HepG2 (cell line): ENCODE results near the gene PSORS1C1. TPM values are rescaled to one million over a fixed set of nuclear protein-coding genes. Genes with fewer than 3 reads are reported as not detected.

Source experiments
- ATAC-seq: fragments of 200-7000 bp; cut with Tn5 transposase; 3 replicates; pipeline ENCODE4 v1.9.1; 2020; ENCODE audit warnings: mild to moderate bottlenecking, moderate library complexity
- BruUV-seq: library from RNA; stranded (reverse); fragments of 400-500 nt; replicated peaks from 2 replicates; lab custom pipeline; 2021; lab: Mats Ljungman, UMichigan
- CTCF ChIA-PET: fragments of 300-600 bp; formaldehyde crosslinking; extraction: SDS; loops from one replicate; lab custom pipeline; 2021; ENCODE audit warnings: low total read pairs, inconsistent platforms, low intra/inter-chr PET ratio; lab: Yijun Ruan, JAX
- POLR2A ChIA-PET: fragments of 350-600 bp; sonication (Branson Sonifier 250); formaldehyde crosslinking; loops from one replicate; lab custom pipeline; 2020; ENCODE audit warnings: antibody characterized with exemption, inconsistent platforms; lab: Yijun Ruan, JAX
- DNase-seq: peaks from one replicate; pipeline ENCODE4 v3.0.0-alpha.2; 2015; ENCODE audit warnings: low spot score
- FAIRE-seq: peaks from 3 replicates; lab custom pipeline; 2011; peaks lifted over from hg19 to GRCh38; lab: Jason Lieb, UNC
- H2AFZ ChIP-seq: one replicate; pipeline ENCODE4 v1.6.1; 2011; ENCODE audit warnings: low read length, inconsistent platforms
- H3K27ac ChIP-seq: fragments of 300-600 bp; 3 replicates; pipeline ENCODE4 v1.8.0; 2011; ENCODE audit warnings: mixed run types, mild to moderate bottlenecking, mixed read lengths, low read length, inconsistent platforms; ENCODE audit not compliant: insufficient read depth; ENCODE audit errors: extremely low read length
- H3K27me3 ChIP-seq, 2 experiments: fragments of 200-600 bp in 1 of 2; 2 replicates in 1 of 2; 3 replicates in 1 of 2; pipeline versions ENCODE4 v1.6.0 to v1.8.0; 2011; ENCODE audit warnings: low read length in 2 of 2, mild to moderate bottlenecking in 2 of 2, moderate library complexity in 2 of 2, inconsistent platforms in 1 of 2; ENCODE audit not compliant: insufficient read depth in 2 of 2, control insufficient read depth in 1 of 2
- H3K36me3 ChIP-seq, 2 experiments: fragments of 200-600 bp in 1 of 2; replicated peaks in 1 of 2; 2 replicates in 1 of 2; 3 replicates in 1 of 2; pipeline versions ENCODE4 v1.5.1 to v1.8.0; 2011; ENCODE audit warnings: low read length in 2 of 2, inconsistent platforms in 1 of 2; ENCODE audit not compliant: insufficient read depth in 2 of 2, control insufficient read depth in 1 of 2
- H3K4me1 ChIP-seq: 2 replicates; pipeline ENCODE4 v1.5.1; 2012; ENCODE audit warnings: low read length, inconsistent platforms; ENCODE audit not compliant: insufficient read depth
- H3K4me2 ChIP-seq: 2 replicates; pipeline ENCODE4 v1.6.0; 2011; ENCODE audit warnings: low read depth, low read length, inconsistent platforms
- H3K4me3 ChIP-seq, 3 experiments: fragments of 200-600 bp in 1 of 3; sonication (generic), shearing (Covaris generic) in 1 of 3; replicated peaks in 1 of 3; 2 replicates each; pipeline ENCODE4 v1.5.1; 2011 to 2016; ENCODE audit warnings: low read length in 3 of 3, inconsistent platforms in 2 of 3, low read depth in 2 of 3, mild to moderate bottlenecking in 2 of 3, control low read depth in 1 of 3, mixed read lengths in 1 of 3; ENCODE audit not compliant: insufficient read depth in 1 of 3
- H3K79me2 ChIP-seq: one replicate; pipeline ENCODE4 v1.6.1; 2011; ENCODE audit warnings: low read length, inconsistent platforms; ENCODE audit not compliant: insufficient read depth
- H3K9ac ChIP-seq: 2 replicates; pipeline ENCODE4 v1.6.0; 2011; ENCODE audit warnings: mild to moderate bottlenecking, low read depth, low read length, inconsistent platforms; ENCODE audit not compliant: insufficient read depth
- H3K9me3 ChIP-seq: 2 replicates; pipeline ENCODE4 v1.5.1; 2012; ENCODE audit warnings: mild to moderate bottlenecking, low read length
- H4K20me1 ChIP-seq: 2 replicates; pipeline ENCODE4 v1.6.0; 2011; ENCODE audit warnings: inconsistent platforms, mild to moderate bottlenecking, low read length, moderate library complexity; ENCODE audit not compliant: insufficient read depth
- CHD4 ChIP-seq: fragments of 200-600 bp; sonication (generic); IDR thresholded peaks from 2 replicates; pipeline ENCODE4 v1.7.0; 2017; ENCODE audit warnings: mild to moderate bottlenecking, low read length, borderline replicate concordance
- ESRRA ChIP-seq: sonication (generic); formaldehyde crosslinking; IDR thresholded peaks from 2 replicates; pipeline ENCODE4 v1.5.1; 2020; ENCODE audit warnings: mild to moderate bottlenecking, low read depth, missing genetic modification reagents
- FOXK2 ChIP-seq: fragments of 450-650 bp; IDR thresholded peaks from 2 replicates; pipeline ENCODE4 v1.6.1; 2016
- HOMEZ ChIP-seq: IDR thresholded peaks from 2 replicates; pipeline ENCODE4 v1.6.1; 2016; ENCODE audit warnings: low read depth
- MIER3 ChIP-seq: IDR thresholded peaks from 2 replicates; pipeline ENCODE4 v1.6.1; 2016; ENCODE audit warnings: missing compliant biosample characterization, borderline replicate concordance
- MIXL1 ChIP-seq: IDR thresholded peaks from 2 replicates; pipeline ENCODE4 v1.6.1; 2016
- NFKB2 ChIP-seq: sonication (generic); formaldehyde crosslinking; IDR thresholded peaks from 2 replicates; pipeline ENCODE4 v1.4.0; 2020; ENCODE audit warnings: missing genetic modification reagents, borderline replicate concordance
- RNF219 ChIP-seq: sonication (generic); formaldehyde crosslinking; IDR thresholded peaks from 2 replicates; pipeline ENCODE4 v1.5.0; 2020; ENCODE audit warnings: mild to moderate bottlenecking, missing genetic modification reagents
- ZNF530 ChIP-seq: sonication (generic); formaldehyde crosslinking; IDR thresholded peaks from 2 replicates; pipeline ENCODE4 v1.5.0; 2020; ENCODE audit warnings: low read depth, mild to moderate bottlenecking, missing genetic modification reagents
- ZNF577 ChIP-seq: sonication (generic); formaldehyde crosslinking; IDR thresholded peaks from 2 replicates; pipeline ENCODE4 v1.4.0; 2020; ENCODE audit warnings: mild to moderate bottlenecking, low read depth, missing genetic modification reagents, borderline replicate concordance
- ZNF7 ChIP-seq: IDR thresholded peaks from 2 replicates; pipeline ENCODE4 v1.6.1; 2016; ENCODE audit warnings: missing biosample characterization, missing genetic modification reagents
- ZNF713 ChIP-seq: sonication (generic); formaldehyde crosslinking; IDR thresholded peaks from 2 replicates; pipeline ENCODE4 v1.4.0; 2020; ENCODE audit warnings: mild to moderate bottlenecking, missing genetic modification reagents
- ZNF761 ChIP-seq: sonication (generic); formaldehyde crosslinking; conservative IDR thresholded peaks from 2 replicates; pipeline ENCODE4 v1.4.0; 2020; ENCODE audit warnings: mild to moderate bottlenecking, missing genetic modification reagents
- WGBS: methylation state at CpG from one replicate; pipeline ENCODE4 v1.1.6; 2017; ENCODE audit warnings: low lambda C conversion rate; 5-methylcytosine and 5-hydroxymethylcytosine counted together
- in situ Hi-C: cut with HindIII; loops from 2 replicates; pipeline ENCODE4 v1.10.0; 2017; ENCODE audit warnings: low pct_unique_long_range_greater_than_20kb; ENCODE audit not compliant: extremely low pct_ligation_motif_present
- intact Hi-C: fragments of 100-400 bp; cut with micrococcal nuclease; formaldehyde crosslinking; loops from one replicate; pipeline ENCODE4 v1.10.0; 2022; ENCODE audit not compliant: unreplicated experiment
- polyA plus RNA-seq, 8 experiments: library from polyadenylated mRNA; depleted of rRNA in 3 of 8; stranded (reverse) in 7 of 8; unstranded in 1 of 8; fragments of >200 nt; fragmentation: Illumina TruSeq in 4 of 8; extraction: Trizol in 4 of 8; gene quantifications; 2 replicates each; pipeline versions ENCODE4 v1.2.1 to v1.2.3, GENCODE V29; 2011 to 2016; ENCODE audit warnings: low read depth in 4 of 8, missing spikeins in 1 of 8, mixed read lengths in 1 of 8; ENCODE audit not compliant: insufficient read depth in 1 of 8
- total RNA-seq, 5 experiments: library from RNA; depleted of rRNA; stranded (reverse); fragments of >200 nt; fragmentation: Illumina TruSeq; extraction: Trizol; gene quantifications; 2 replicates each; pipeline ENCODE4 v1.2.3, GENCODE V29; 2016; ENCODE audit warnings: low read depth in 1 of 5
- TF ChIP-seq, protein P1 (sequence below): sonication (generic); formaldehyde crosslinking; IDR thresholded peaks from 2 replicates; pipeline ENCODE4 v1.8.0; 2022; ENCODE audit warnings: missing genetic modification reagents, mild to moderate bottlenecking, borderline replicate concordance
- TF ChIP-seq, protein P2 (sequence below): IDR thresholded peaks from 2 replicates; pipeline ENCODE4 v1.6.1; 2012; ENCODE audit warnings: inconsistent platforms

The PSORS1C1 gene
- total and polyA plus RNA-seq, 2 of the 13 experiments (the other 11 are each of a cell fraction or from before 2014, with no cell fraction given): 0.01 to 0.02 TPM

- POLR2A ChIA-PET: interaction anchor here (0.5 kb wide), 1 partner anchor 37 kb away, joined by 3 read pairs; the partner anchor contains the start of gene CCHCR1
- Histone ChIP-seq H4K20me1 (no peaks in the 10 kb centered on the region), H3K4me2 (no peak overlapping the region), H3K79me2 (no peaks in the 10 kb centered on the region), H2AFZ (no peak overlapping the region), H3K36me3 (no peaks in the 10 kb centered on the region), H3K4me3 (no peak overlapping the region), H3K9ac (no peak overlapping the region), H3K4me1 (peaks cover 7% of the 10 kb centered on the region), H3K27ac (no peak overlapping the region), H3K9me3 (no peaks in the 10 kb centered on the region), H3K27me3 (peaks cover 4 to 67% of the 10 kb centered on the region in 2 experiments; a peak in 4 of 5 replicates)
- in situ Hi-C loops: no loop called here
- no peak for ATAC-seq
- intact Hi-C loops: no loop called here
- FAIRE-seq: no peak
- 36% methylated on average over 7 of the region's 12 CpGs for WGBS
- CTCF ChIA-PET: no interaction called here
- DNase-seq: no peak
- no TSS peak for BruUV-seq
- TF ChIP-seq HOMEZ (CRISPR knock-in tag) (no peak), RNF219 (CRISPR knock-in tag) (no peak), ZNF530 (CRISPR knock-in tag) (no peak), MIXL1 (CRISPR knock-in tag) (no peak), ESRRA (CRISPR knock-in tag) (no peak), ZNF761 (no peak), NFKB2 (CRISPR knock-in tag) (no peak), MIER3 (no peak), CHD4 (no peak), ZNF577 (CRISPR knock-in tag) (no peak), ZNF7 (CRISPR knock-in tag) (no peak), FOXK2 (no peak), ZNF713 (CRISPR knock-in tag) (no peak)
- TF ChIP-seq, protein P1, sequence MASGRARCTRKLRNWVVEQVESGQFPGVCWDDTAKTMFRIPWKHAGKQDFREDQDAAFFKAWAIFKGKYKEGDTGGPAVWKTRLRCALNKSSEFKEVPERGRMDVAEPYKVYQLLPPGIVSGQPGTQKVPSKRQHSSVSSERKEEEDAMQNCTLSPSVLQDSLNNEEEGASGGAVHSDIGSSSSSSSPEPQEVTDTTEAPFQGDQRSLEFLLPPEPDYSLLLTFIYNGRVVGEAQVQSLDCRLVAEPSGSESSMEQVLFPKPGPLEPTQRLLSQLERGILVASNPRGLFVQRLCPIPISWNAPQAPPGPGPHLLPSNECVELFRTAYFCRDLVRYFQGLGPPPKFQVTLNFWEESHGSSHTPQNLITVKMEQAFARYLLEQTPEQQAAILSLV (CRISPR knock-in tag): no peak
- TF ChIP-seq, protein P2, sequence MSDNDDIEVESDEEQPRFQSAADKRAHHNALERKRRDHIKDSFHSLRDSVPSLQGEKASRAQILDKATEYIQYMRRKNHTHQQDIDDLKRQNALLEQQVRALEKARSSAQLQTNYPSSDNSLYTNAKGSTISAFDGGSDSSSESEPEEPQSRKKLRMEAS: no peak
Measured at GRCh38 chr6:31121131-31121790, 6.7 kb downstream of the PSORS1C1 start.
